Fibroblast of villous mesenchyme (primary cell): ENCODE results near the gene SORL1. TPM values are rescaled to one million over a fixed set of nuclear protein-coding genes. Genes with fewer than 3 reads are reported as not detected.
"Not testable (repeated sequence)": the region's sequence is repeated elsewhere in the genome, so short reads cannot be mapped to it uniquely, and the experiment has no call there.

Experiments
- DNase-seq: peaks from one replicate; pipeline ENCODE4 v3.0.0-alpha.2; 2010; ENCODE audit warnings: low read depth
- H3K4me3 ChIP-seq: 2 replicates; pipeline ENCODE4 v1.5.1; 2011; ENCODE audit warnings: low read depth, mild to moderate bottlenecking, low read length
- total RNA-seq: library from RNA; depleted of rRNA; stranded (reverse); fragments of >200 nt; gene quantifications from 2 replicates; pipeline ENCODE4 v1.2.3, GENCODE V29; 2012
- TF ChIP-seq, protein P1 (sequence below): IDR thresholded peaks from 2 replicates; pipeline ENCODE4 v1.5.1; 2012; ENCODE audit warnings: low read depth, mild to moderate bottlenecking, low read length; ENCODE audit not compliant: insufficient read depth

The SORL1 gene
- total RNA-seq, 1 donor, result 0.43 TPM

DNA sequence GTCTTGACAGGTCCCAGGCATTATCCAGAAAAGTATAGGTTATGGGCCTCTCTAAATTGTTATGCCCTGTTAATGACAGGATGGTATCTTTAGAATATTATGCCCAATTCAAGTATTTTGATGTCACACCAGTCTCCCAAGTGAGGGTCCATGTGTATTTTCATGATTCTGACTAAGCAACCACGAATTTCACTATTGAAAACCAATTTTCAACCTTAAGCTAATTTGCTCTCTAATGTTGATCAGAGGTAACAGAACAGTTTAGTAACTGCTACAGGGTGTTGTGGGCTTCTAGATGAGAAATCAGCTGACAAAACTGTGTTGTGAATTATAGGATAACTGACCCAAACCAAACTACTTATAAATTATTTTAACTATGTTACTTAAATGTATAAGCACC is 48.6 kb downstream of the SORL1 start:
- TF ChIP-seq, protein P1, sequence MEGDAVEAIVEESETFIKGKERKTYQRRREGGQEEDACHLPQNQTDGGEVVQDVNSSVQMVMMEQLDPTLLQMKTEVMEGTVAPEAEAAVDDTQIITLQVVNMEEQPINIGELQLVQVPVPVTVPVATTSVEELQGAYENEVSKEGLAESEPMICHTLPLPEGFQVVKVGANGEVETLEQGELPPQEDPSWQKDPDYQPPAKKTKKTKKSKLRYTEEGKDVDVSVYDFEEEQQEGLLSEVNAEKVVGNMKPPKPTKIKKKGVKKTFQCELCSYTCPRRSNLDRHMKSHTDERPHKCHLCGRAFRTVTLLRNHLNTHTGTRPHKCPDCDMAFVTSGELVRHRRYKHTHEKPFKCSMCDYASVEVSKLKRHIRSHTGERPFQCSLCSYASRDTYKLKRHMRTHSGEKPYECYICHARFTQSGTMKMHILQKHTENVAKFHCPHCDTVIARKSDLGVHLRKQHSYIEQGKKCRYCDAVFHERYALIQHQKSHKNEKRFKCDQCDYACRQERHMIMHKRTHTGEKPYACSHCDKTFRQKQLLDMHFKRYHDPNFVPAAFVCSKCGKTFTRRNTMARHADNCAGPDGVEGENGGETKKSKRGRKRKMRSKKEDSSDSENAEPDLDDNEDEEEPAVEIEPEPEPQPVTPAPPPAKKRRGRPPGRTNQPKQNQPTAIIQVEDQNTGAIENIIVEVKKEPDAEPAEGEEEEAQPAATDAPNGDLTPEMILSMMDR, result no peak
- DNase-seq, result no peak
- H3K4me3 ChIP-seq, result no peak overlapping the region

DNA sequence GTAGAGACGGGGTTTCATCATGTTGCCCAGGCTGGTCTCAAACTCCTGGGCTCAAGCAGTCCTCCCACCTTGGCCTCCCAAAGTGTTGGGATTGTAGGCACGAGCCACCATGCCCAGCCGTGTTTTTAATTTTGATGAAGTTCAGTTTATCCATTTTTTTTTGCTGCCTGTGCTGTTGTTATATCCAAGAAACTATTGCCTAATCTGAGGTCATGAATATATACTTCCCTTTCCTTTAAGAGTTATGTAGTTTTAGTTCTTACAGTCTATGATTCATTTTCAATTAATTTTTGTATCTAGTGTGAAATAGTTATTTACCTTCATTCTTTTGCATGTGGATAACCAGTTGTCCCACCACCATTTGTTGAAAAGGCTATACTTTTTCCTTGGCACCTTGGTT is 50.9 kb downstream of the SORL1 start:
- TF ChIP-seq, protein P1, result no peak
- DNase-seq, result no peak
- no peak overlapping the region for H3K4me3 ChIP-seq

DNA sequence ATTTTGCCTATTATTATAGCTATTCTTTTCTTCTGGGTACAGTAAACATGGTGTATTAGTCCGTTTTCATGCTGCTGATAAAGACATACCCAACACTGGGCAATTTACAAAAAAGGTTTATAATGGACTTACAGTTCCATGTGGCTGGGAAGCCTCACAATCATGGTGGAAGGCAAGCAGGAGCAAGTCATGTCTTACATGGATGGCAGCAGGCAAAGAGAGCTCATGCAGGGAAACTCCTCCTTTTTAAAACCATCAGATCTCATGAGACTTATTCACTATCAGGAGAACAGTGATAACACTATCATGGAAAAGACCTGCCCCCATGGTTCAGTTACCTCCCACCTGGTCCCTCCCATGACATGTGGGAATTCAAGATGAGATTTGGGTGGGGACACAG is 54.1 kb downstream of the SORL1 start:
- not testable (repeated sequence) for H3K4me3 ChIP-seq, DNase-seq

DNA sequence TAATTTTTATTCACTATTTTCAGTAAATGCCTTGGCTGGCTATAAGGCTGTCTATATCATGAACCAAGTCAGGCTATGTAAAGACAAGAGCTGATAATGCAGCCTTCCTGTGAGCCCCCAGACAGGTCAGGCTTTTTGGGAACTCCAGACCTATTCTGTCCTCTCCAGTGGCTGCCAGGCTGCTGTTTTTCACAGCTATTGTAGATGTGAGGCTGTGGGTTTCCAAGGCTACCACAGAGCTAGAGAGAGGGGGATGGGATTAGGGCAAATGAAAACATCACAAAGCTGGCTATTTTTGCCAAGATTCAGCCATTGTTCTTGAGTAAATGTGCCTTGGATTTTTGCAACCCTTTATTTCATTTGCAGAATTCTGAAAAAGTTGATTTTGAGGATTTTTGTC is 56.3 kb downstream of the SORL1 start:
- TF ChIP-seq, protein P1, result no peak
- DNase-seq, result no peak
- no peak overlapping the region for H3K4me3 ChIP-seq

DNA sequence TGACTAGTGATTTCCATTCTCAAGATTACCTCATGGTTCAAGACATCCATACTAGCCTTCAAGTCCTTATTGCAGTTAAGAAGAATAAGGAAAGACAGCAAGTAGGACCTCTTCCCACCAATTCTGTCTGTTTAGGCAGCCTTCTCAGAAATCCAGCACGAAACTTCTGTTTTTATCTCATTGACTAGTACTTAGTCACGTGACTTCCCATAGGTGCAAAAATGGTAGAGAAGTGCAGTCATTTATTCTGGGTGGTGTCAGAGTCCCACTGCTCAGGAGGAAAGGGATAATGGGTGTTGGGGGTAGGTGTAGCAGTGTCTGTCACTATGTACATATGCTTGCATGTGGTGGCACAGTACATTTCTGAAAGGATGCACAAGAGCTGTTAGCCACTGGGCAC is 58.3 kb downstream of the SORL1 start:
- DNase-seq, result no peak
- TF ChIP-seq, protein P1, result no peak

DNA sequence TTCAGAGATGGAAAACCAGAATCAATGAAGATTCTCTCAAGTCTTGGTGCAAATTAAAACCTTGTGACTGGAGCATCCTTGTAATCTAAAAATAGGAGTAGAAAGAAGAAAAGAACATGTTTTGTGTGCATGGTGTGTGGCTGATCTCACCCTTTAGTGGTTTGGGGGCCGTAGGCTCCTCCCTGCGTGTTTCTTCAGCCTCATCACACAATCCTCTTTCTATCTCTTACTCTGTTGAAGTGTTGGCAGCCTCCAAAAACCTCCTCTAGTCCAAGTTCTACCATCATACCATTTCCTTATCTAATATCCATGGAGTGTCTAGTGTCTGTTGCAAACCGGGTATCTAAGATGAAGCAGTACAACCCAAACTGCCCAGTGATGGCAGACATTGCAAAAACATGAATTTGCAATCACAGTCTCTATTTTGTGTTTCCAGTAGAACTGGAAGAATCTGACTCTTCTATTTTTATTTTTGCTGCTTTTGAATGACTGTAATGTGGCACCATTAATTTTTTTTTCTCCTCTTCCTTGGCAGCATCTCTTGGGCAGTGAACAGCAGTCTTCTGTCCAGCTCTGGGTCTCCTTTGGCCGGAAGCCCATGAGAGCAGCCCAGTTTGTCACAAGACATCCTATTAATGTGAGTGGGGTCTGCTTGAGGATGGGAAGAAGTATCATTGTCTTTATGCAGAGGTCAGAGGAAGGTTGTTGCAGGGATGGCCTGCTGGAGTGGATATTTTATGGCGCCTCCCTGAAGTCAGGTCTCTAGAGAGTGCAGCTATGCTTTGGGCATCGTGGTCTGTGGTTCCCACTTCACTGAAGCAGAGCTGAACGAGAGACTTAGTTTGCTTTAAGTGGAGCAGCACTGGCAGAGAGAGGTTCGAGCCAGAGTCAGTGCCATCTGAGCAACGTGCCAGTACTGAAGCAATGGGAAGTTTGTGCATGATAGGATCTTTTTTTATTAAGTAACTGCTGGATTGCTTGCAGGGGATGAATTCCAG is 60.7 kb downstream of the SORL1 start:
- TF ChIP-seq, protein P1, result no peak
- no peak for DNase-seq
- no peak overlapping the region for H3K4me3 ChIP-seq

More for the DNA sequence above, 58.3 kb downstream of the SORL1 start:
- no peak overlapping the region for H3K4me3 ChIP-seq

DNA sequence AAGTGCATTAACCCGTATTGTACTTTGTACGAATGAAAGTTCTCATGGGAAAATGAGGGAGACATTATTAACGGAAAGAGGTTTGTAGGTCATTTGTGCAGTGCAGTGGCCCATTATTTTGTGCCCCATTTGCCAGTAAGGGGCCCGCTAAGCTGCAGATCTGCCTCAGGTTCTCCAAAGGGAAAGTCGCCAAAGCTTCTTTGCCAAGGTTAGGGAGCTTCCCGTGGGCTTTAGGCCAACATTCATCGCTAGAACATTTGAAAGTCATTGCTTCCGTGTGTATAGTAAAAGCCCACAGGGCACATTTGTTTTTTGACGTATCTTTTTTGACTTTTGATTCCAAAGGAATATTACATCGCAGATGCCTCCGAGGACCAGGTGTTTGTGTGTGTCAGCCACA is 61.7 kb downstream of the SORL1 start:
- H3K4me3 ChIP-seq, result no peak overlapping the region
- TF ChIP-seq, protein P1, result no peak

More for the DNA sequence above, 61.7 kb downstream of the SORL1 start:
- DNase-seq, result no peak
